WTC11 (cell line): ENCODE measurements around the gene C17orf75. TPM values are rescaled to one million over a fixed set of nuclear protein-coding genes. Genes with fewer than 3 reads are reported as not detected.
A peak's percentile ranks its signal among the peaks of the same experiment; 100 is the strongest.

Experiments
- ATAC-seq: fragments of 200-7000 bp; cut with Tn5 transposase; 2 replicates; pipeline ENCODE4 v1.10.0; 2021; ENCODE audit warnings: mild to moderate bottlenecking, moderate library complexity
- CTCF ChIA-PET: fragments of 300-600 bp; sonication (Branson Sonifier 250); formaldehyde crosslinking; loops from one replicate; lab custom pipeline; 2021; ENCODE audit warnings: antibody characterized with exemption; lab: Charles Lee
- POLR2A ChIA-PET: fragments of 350-600 bp; sonication (Branson Sonifier 250); formaldehyde crosslinking; loops from one replicate; lab custom pipeline; 2021; ENCODE audit warnings: antibody characterized with exemption; lab: Charles Lee
- DNase-seq: peaks from one replicate; pipeline ENCODE4 v3.0.0; 2021; ENCODE audit warnings: low spot score
- H3K27ac Mint-ChIP-seq: 2 replicates; pipeline ENCODE4 v1.8.0; 2021; ENCODE audit warnings: mixed read lengths
- H3K27me3 Mint-ChIP-seq: 2 replicates; pipeline ENCODE4 v1.8.0; 2021; ENCODE audit warnings: low read depth, mild to moderate bottlenecking, moderate library complexity, mixed read lengths
- H3K36me3 Mint-ChIP-seq: 2 replicates; pipeline ENCODE4 v1.8.0; 2021; ENCODE audit warnings: mixed read lengths
- H3K4me1 Mint-ChIP-seq: 2 replicates; pipeline ENCODE4 v1.8.0; 2022; ENCODE audit warnings: mixed read lengths
- H3K4me3 Mint-ChIP-seq: 2 replicates; pipeline ENCODE4 v1.8.0; 2021; ENCODE audit warnings: mild to moderate bottlenecking, moderate library complexity, mixed read lengths
- H3K9me3 Mint-ChIP-seq: 2 replicates; pipeline ENCODE4 v1.8.0; 2021; ENCODE audit warnings: mixed read lengths
- ATF1 ChIP-seq: sonication (generic); formaldehyde crosslinking; IDR thresholded peaks from 2 replicates; pipeline ENCODE4 v1.8.1; 2023; ENCODE audit warnings: mild to moderate bottlenecking, moderate library complexity, missing genetic modification reagents
- CREM ChIP-seq: sonication (generic); formaldehyde crosslinking; IDR thresholded peaks from 2 replicates; pipeline ENCODE4 v1.8.1; 2022; ENCODE audit warnings: mild to moderate bottlenecking, missing genetic modification reagents, moderate library complexity
- EMX1 ChIP-seq: fragments of 250-450 bp; sonication (Bioruptor Pico); IDR thresholded peaks from 2 replicates; pipeline ENCODE4 v1.8.0; 2021; ENCODE audit warnings: mild to moderate bottlenecking
- ESRRA ChIP-seq: sonication (generic); formaldehyde crosslinking; IDR thresholded peaks from 2 replicates; pipeline ENCODE4 v1.8.1; 2022; ENCODE audit warnings: mild to moderate bottlenecking, missing genetic modification reagents, borderline replicate concordance
- IRF2 ChIP-seq: sonication (generic); formaldehyde crosslinking; IDR thresholded peaks from 2 replicates; pipeline ENCODE4 v1.8.0; 2022; ENCODE audit warnings: low read depth, missing genetic modification reagents, borderline replicate concordance
- JUN ChIP-seq: sonication (generic); formaldehyde crosslinking; IDR thresholded peaks from 2 replicates; pipeline ENCODE4 v1.8.0; 2023; ENCODE audit warnings: mild to moderate bottlenecking, missing genetic modification reagents
- NR1H2 ChIP-seq: sonication (generic); formaldehyde crosslinking; IDR thresholded peaks from 2 replicates; pipeline ENCODE4 v1.9.0; 2021; ENCODE audit warnings: mild to moderate bottlenecking, moderate library complexity, missing genetic modification reagents
- RORB ChIP-seq: fragments of 250-450 bp; sonication (Bioruptor Pico); IDR thresholded peaks from 2 replicates; pipeline ENCODE4 v1.9.0; 2021; ENCODE audit warnings: mild to moderate bottlenecking
- SOX15 ChIP-seq: fragments of 250-450 bp; sonication (Bioruptor Pico); IDR thresholded peaks from 2 replicates; pipeline ENCODE4 v1.9.0; 2021; ENCODE audit warnings: mild to moderate bottlenecking
- SP1 ChIP-seq: sonication (generic); formaldehyde crosslinking; conservative IDR thresholded peaks from 2 replicates; pipeline ENCODE4 v1.8.1; 2022; ENCODE audit warnings: missing genetic modification reagents
- TEAD4 ChIP-seq: sonication (generic); formaldehyde crosslinking; IDR thresholded peaks from 2 replicates; pipeline ENCODE4 v1.8.0; 2022; ENCODE audit warnings: mild to moderate bottlenecking, missing genetic modification reagents
- ZBTB21 ChIP-seq: sonication (generic); formaldehyde crosslinking; IDR thresholded peaks from 2 replicates; pipeline ENCODE4 v1.8.1; 2023; ENCODE audit warnings: mild to moderate bottlenecking, missing genetic modification reagents, borderline replicate concordance
- ZNF263 ChIP-seq: sonication (generic); formaldehyde crosslinking; IDR thresholded peaks from 2 replicates; pipeline ENCODE4 v1.8.1; 2022; ENCODE audit warnings: low read depth, mild to moderate bottlenecking, moderate library complexity, missing genetic modification reagents
- ZNF396 ChIP-seq: fragments of 250-450 bp; sonication (Bioruptor Pico); IDR thresholded peaks from 2 replicates; pipeline ENCODE4 v1.8.0; 2021; ENCODE audit warnings: mild to moderate bottlenecking, moderate library complexity, borderline replicate concordance
- total RNA-seq: library from RNA; stranded (reverse); gene quantifications from 3 replicates; pipeline ENCODE4 v1.2.3, GENCODE V29; 2021
- TF ChIP-seq, protein P1 (sequence below): sonication (generic); formaldehyde crosslinking; IDR thresholded peaks from 2 replicates; pipeline ENCODE4 v1.8.0; 2023; ENCODE audit warnings: mild to moderate bottlenecking, missing genetic modification reagents
- TF ChIP-seq, protein P2 (sequence below): sonication (generic); formaldehyde crosslinking; IDR thresholded peaks from 2 replicates; pipeline ENCODE4 v1.8.0; 2023; ENCODE audit warnings: missing genetic modification reagents, mild to moderate bottlenecking, borderline replicate concordance
- TF ChIP-seq, protein P3 (sequence below): sonication (generic); formaldehyde crosslinking; IDR thresholded peaks from 2 replicates; pipeline ENCODE4 v1.8.1; 2022; ENCODE audit warnings: mild to moderate bottlenecking, missing genetic modification reagents, moderate library complexity, borderline replicate concordance
- TF ChIP-seq, protein P4 (sequence below): sonication (generic); formaldehyde crosslinking; conservative IDR thresholded peaks from 2 replicates; pipeline ENCODE4 v1.8.1; 2023; ENCODE audit warnings: mild to moderate bottlenecking, low read depth, missing genetic modification reagents, moderate library complexity

C17orf75 gene
- total RNA-seq, 1 experiment from 2014 or later, result 35.5 TPM

DNA sequence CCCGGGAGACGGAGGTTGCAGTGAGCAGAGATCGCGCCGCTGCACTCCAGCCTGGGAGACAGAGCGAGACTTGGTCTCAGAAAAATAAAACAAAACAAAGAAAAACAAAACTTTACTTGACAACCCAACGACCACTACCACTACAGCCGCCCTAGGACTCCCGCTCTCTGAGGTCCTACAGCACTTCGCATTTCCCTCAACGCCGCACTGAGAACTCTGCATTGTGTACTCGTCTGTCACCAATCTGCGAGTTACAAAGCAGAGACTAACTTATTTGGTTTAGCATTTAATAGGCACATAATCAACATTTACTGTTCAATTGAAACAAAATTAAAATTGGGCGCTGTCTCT is 7.5 kb upstream of the C17orf75 start:
- no peak for DNase-seq
- POLR2A ChIA-PET, result no interaction called here
- no peak for TF ChIP-seq SOX15 (CRISPR knock-in tag)
- TF ChIP-seq RORB (CRISPR knock-in tag), result no peak
- TF ChIP-seq IRF2, result no peak
- no peak for TF ChIP-seq SP1
- no peak for TF ChIP-seq NR1H2 (CRISPR knock-in tag)
- no peak for TF ChIP-seq JUN (CRISPR knock-in tag)
- no peak for TF ChIP-seq ZBTB21 (CRISPR knock-in tag)
- TF ChIP-seq, protein P1, sequence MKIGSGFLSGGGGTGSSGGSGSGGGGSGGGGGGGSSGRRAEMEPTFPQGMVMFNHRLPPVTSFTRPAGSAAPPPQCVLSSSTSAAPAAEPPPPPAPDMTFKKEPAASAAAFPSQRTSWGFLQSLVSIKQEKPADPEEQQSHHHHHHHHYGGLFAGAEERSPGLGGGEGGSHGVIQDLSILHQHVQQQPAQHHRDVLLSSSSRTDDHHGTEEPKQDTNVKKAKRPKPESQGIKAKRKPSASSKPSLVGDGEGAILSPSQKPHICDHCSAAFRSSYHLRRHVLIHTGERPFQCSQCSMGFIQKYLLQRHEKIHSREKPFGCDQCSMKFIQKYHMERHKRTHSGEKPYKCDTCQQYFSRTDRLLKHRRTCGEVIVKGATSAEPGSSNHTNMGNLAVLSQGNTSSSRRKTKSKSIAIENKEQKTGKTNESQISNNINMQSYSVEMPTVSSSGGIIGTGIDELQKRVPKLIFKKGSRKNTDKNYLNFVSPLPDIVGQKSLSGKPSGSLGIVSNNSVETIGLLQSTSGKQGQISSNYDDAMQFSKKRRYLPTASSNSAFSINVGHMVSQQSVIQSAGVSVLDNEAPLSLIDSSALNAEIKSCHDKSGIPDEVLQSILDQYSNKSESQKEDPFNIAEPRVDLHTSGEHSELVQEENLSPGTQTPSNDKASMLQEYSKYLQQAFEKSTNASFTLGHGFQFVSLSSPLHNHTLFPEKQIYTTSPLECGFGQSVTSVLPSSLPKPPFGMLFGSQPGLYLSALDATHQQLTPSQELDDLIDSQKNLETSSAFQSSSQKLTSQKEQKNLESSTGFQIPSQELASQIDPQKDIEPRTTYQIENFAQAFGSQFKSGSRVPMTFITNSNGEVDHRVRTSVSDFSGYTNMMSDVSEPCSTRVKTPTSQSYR, result no peak
- TF ChIP-seq ZNF263 (CRISPR knock-in tag), result no peak
- TF ChIP-seq CREM, result no peak
- no peak for TF ChIP-seq ESRRA (CRISPR knock-in tag)
- no peak for TF ChIP-seq ATF1 (CRISPR knock-in tag)
- TF ChIP-seq, protein P2, sequence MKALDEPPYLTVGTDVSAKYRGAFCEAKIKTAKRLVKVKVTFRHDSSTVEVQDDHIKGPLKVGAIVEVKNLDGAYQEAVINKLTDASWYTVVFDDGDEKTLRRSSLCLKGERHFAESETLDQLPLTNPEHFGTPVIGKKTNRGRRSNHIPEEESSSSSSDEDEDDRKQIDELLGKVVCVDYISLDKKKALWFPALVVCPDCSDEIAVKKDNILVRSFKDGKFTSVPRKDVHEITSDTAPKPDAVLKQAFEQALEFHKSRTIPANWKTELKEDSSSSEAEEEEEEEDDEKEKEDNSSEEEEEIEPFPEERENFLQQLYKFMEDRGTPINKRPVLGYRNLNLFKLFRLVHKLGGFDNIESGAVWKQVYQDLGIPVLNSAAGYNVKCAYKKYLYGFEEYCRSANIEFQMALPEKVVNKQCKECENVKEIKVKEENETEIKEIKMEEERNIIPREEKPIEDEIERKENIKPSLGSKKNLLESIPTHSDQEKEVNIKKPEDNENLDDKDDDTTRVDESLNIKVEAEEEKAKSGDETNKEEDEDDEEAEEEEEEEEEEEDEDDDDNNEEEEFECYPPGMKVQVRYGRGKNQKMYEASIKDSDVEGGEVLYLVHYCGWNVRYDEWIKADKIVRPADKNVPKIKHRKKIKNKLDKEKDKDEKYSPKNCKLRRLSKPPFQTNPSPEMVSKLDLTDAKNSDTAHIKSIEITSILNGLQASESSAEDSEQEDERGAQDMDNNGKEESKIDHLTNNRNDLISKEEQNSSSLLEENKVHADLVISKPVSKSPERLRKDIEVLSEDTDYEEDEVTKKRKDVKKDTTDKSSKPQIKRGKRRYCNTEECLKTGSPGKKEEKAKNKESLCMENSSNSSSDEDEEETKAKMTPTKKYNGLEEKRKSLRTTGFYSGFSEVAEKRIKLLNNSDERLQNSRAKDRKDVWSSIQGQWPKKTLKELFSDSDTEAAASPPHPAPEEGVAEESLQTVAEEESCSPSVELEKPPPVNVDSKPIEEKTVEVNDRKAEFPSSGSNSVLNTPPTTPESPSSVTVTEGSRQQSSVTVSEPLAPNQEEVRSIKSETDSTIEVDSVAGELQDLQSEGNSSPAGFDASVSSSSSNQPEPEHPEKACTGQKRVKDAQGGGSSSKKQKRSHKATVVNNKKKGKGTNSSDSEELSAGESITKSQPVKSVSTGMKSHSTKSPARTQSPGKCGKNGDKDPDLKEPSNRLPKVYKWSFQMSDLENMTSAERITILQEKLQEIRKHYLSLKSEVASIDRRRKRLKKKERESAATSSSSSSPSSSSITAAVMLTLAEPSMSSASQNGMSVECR (CRISPR knock-in tag), result no peak
- TF ChIP-seq, protein P3, sequence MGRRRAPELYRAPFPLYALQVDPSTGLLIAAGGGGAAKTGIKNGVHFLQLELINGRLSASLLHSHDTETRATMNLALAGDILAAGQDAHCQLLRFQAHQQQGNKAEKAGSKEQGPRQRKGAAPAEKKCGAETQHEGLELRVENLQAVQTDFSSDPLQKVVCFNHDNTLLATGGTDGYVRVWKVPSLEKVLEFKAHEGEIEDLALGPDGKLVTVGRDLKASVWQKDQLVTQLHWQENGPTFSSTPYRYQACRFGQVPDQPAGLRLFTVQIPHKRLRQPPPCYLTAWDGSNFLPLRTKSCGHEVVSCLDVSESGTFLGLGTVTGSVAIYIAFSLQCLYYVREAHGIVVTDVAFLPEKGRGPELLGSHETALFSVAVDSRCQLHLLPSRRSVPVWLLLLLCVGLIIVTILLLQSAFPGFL (CRISPR knock-in tag), result no peak
- TF ChIP-seq TEAD4 (CRISPR knock-in tag), result no peak
- TF ChIP-seq ZNF396 (CRISPR knock-in tag), result no peak
- TF ChIP-seq, protein P4, sequence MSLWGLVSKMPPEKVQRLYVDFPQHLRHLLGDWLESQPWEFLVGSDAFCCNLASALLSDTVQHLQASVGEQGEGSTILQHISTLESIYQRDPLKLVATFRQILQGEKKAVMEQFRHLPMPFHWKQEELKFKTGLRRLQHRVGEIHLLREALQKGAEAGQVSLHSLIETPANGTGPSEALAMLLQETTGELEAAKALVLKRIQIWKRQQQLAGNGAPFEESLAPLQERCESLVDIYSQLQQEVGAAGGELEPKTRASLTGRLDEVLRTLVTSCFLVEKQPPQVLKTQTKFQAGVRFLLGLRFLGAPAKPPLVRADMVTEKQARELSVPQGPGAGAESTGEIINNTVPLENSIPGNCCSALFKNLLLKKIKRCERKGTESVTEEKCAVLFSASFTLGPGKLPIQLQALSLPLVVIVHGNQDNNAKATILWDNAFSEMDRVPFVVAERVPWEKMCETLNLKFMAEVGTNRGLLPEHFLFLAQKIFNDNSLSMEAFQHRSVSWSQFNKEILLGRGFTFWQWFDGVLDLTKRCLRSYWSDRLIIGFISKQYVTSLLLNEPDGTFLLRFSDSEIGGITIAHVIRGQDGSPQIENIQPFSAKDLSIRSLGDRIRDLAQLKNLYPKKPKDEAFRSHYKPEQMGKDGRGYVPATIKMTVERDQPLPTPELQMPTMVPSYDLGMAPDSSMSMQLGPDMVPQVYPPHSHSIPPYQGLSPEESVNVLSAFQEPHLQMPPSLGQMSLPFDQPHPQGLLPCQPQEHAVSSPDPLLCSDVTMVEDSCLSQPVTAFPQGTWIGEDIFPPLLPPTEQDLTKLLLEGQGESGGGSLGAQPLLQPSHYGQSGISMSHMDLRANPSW, result no peak
- TF ChIP-seq EMX1 (CRISPR knock-in tag), result no peak

More for the DNA sequence above, 7.5 kb upstream of the C17orf75 start:
- H3K27ac Mint-ChIP-seq, result peak overlapping the region; percentile 100
- CTCF ChIA-PET, result interaction anchor here (1.4 kb wide), 1 partner anchor 96 kb away, joined by 7 read pairs; no protein-coding TSS in a partner anchor
- H3K27me3 Mint-ChIP-seq, result no peaks in the 10 kb centered on the region
- H3K4me3 Mint-ChIP-seq, result peak overlapping the region; percentile 99
- H3K9me3 Mint-ChIP-seq, result no peaks in the 10 kb centered on the region
- ATAC-seq, result peak; percentile 14; the same call in 1 of the 2 replicates
- H3K4me1 Mint-ChIP-seq, result peaks cover 28% of the 10 kb centered on the region
- peaks cover 39% of the 10 kb centered on the region for H3K36me3 Mint-ChIP-seq
